Stimulated activated naive B cell treated with anti-CD40 and anti-IgM and Interleukin-4, amounts not matched to agents 10 μg/mL and 1 μg/mL and 100 μg/mL, for 72 hours (primary cell): Measurements from ENCODE around the gene TTYH3.
"Not testable (repeated sequence)": the region's sequence is repeated elsewhere in the genome, so short reads cannot be mapped to it uniquely, and the experiment has no call there.

Experiments used
- ATAC-seq, 2 donors: fragments of 150-1000 bp; cut with Tn5 transposase; replicated peaks; 2 replicates each; pipeline ENCODE4 v1.10.0; 2021; ENCODE audit warnings: moderate library complexity in 1 of 2
- DNase-seq: peaks from one replicate; pipeline ENCODE4 v3.0.0; 2021
- H3K27ac Mint-ChIP-seq: one replicate; pipeline ENCODE4 v1.8.0; 2022; ENCODE audit warnings: mild to moderate bottlenecking, mixed read lengths
- H3K27me3 Mint-ChIP-seq, 2 donors: one replicate each; pipeline ENCODE4 v1.8.0; 2022; ENCODE audit warnings: mixed read lengths in 2 of 2
- H3K36me3 Mint-ChIP-seq, 2 donors: one replicate each; pipeline ENCODE4 v1.8.0; 2022; ENCODE audit warnings: mixed read lengths in 2 of 2, mild to moderate bottlenecking in 1 of 2
- H3K4me1 Mint-ChIP-seq, 2 donors: one replicate each; pipeline ENCODE4 v1.8.0; 2022; ENCODE audit warnings: mixed read lengths in 2 of 2, mild to moderate bottlenecking in 1 of 2
- H3K4me3 Mint-ChIP-seq, 2 donors: one replicate each; pipeline ENCODE4 v1.8.0; 2022; ENCODE audit warnings: mild to moderate bottlenecking in 2 of 2, mixed read lengths in 2 of 2, moderate library complexity in 1 of 2
- H3K9me3 Mint-ChIP-seq, 2 donors: one replicate each; pipeline ENCODE4 v1.8.0; 2022; ENCODE audit warnings: mixed read lengths in 2 of 2, mild to moderate bottlenecking in 1 of 2

The TTYH3 gene

GRCh38 chr7:2631946-2632732 is at the start of gene TTYH3:
Gene TTYH3, plus strand, starts transcription at chr7:2631986. Its CDS starts 170 bp downstream, at chr7:2632156.
- H3K27ac Mint-ChIP-seq, result peak within 1 kb of the TSS; percentile 98
- ATAC-seq (peak; percentile 52 to 53), DNase-seq (no peak)
- no peaks in the 10 kb centered on the region for H3K27me3 Mint-ChIP-seq
- H3K4me1 Mint-ChIP-seq, result peaks cover 26 to 53% of the 10 kb centered on the region in 2 donors
- peak within 1 kb of the TSS; percentile 97 to 100 for H3K4me3 Mint-ChIP-seq
- H3K36me3 Mint-ChIP-seq, result peaks cover 10 to 17% of the 10 kb centered on the region in 2 donors
- H3K9me3 Mint-ChIP-seq, result no peaks in the 10 kb centered on the region

- Mint-ChIP-seq H3K27ac (no peak overlapping the region), H3K4me3 (no peak overlapping the region), H3K36me3 (peaks cover 13 to 21% of the 10 kb centered on the region in 2 donors), H3K27me3 (no peaks in the 10 kb centered on the region), H3K9me3 (no peaks in the 10 kb centered on the region), H3K4me1 (peaks cover 2 to 5% of the 10 kb centered on the region in 2 donors)
- ATAC-seq, result no peak
- no peak for DNase-seq
Observed at GRCh38 chr7:2582006-2582735, 49.6 kb upstream of the TTYH3 start.

- DNase-seq (no peak), ATAC-seq (no peak)
- Mint-ChIP-seq H3K27ac (no peak overlapping the region), H3K9me3 (no peaks in the 10 kb centered on the region), H3K27me3 (no peaks in the 10 kb centered on the region), H3K4me3 (no peak overlapping the region), H3K4me1 (peaks cover 2 to 5% of the 10 kb centered on the region in 2 donors), H3K36me3 (peaks cover 12 to 23% of the 10 kb centered on the region in 2 donors)
Observed at GRCh38 chr7:2583798-2584580, 47.8 kb upstream of the TTYH3 start.

GRCh38 chr7:2585446-2585845 is 46.3 kb upstream of the TTYH3 start:
- ATAC-seq (no peak), DNase-seq (no peak)
- Mint-ChIP-seq H3K36me3 (peaks cover 13 to 31% of the 10 kb centered on the region in 2 donors), H3K27ac (no peak overlapping the region), H3K4me3 (no peak overlapping the region), H3K27me3 (no peaks in the 10 kb centered on the region), H3K9me3 (no peaks in the 10 kb centered on the region), H3K4me1 (peaks cover 2 to 4% of the 10 kb centered on the region in 2 donors)

GRCh38 chr7:2586326-2587020 is 45.3 kb upstream of the TTYH3 start:
- Mint-ChIP-seq H3K27me3 (no peaks in the 10 kb centered on the region), H3K4me3 (no peak overlapping the region), H3K9me3 (no peaks in the 10 kb centered on the region), H3K4me1 (no peaks in the 10 kb centered on the region), H3K27ac (no peak overlapping the region), H3K36me3 (peaks cover 13 to 31% of the 10 kb centered on the region in 2 donors)
- DNase-seq (no peak), ATAC-seq (no peak)

- H3K4me3 Mint-ChIP-seq, result no peak overlapping the region
- H3K27me3 Mint-ChIP-seq, result no peaks in the 10 kb centered on the region
- DNase-seq (no peak), ATAC-seq (no peak)
- peaks cover 13 to 31% of the 10 kb centered on the region in 2 donors for H3K36me3 Mint-ChIP-seq
- no peak overlapping the region for H3K27ac Mint-ChIP-seq
- no peaks in the 10 kb centered on the region for H3K4me1 Mint-ChIP-seq
- H3K9me3 Mint-ChIP-seq, result no peaks in the 10 kb centered on the region
Observed at GRCh38 chr7:2587134-2587533, 44.7 kb upstream of the TTYH3 start.

- Mint-ChIP-seq H3K4me3 (no peak overlapping the region), H3K9me3 (no peaks in the 10 kb centered on the region)
Observed at GRCh38 chr7:2587778-2588177, 44.0 kb upstream of the TTYH3 start.

GRCh38 chr7:2589341-2589740 is 42.4 kb upstream of the TTYH3 start:
- Mint-ChIP-seq H3K4me1 (peaks cover 0 to under 1% of the 10 kb centered on the region in 2 donors), H3K27ac (no peak overlapping the region), H3K4me3 (no peak overlapping the region), H3K9me3 (no peaks in the 10 kb centered on the region), H3K27me3 (no peaks in the 10 kb centered on the region), H3K36me3 (peaks cover 16 to 31% of the 10 kb centered on the region in 2 donors)
- DNase-seq, result no peak
- no peak for ATAC-seq

More at GRCh38 chr7:2587778-2588177, 44.0 kb upstream of the TTYH3 start:
- H3K27me3 Mint-ChIP-seq, result no peaks in the 10 kb centered on the region
- H3K36me3 Mint-ChIP-seq, result peaks cover 14 to 32% of the 10 kb centered on the region in 2 donors
- H3K4me1 Mint-ChIP-seq, result no peaks in the 10 kb centered on the region
- H3K27ac Mint-ChIP-seq, result no peak overlapping the region
- DNase-seq, result no peak
- ATAC-seq, result no peak

- DNase-seq, H3K27ac Mint-ChIP-seq, ATAC-seq: not testable (repeated sequence)
Observed at GRCh38 chr7:2589941-2590340, 41.8 kb upstream of the TTYH3 start.

GRCh38 chr7:2592375-2592865 is 39.4 kb upstream of the TTYH3 start:
- H3K9me3 Mint-ChIP-seq, result no peaks in the 10 kb centered on the region
- DNase-seq (no peak), ATAC-seq (no peak)
- no peak overlapping the region for H3K4me3 Mint-ChIP-seq
- peaks cover 23 to 33% of the 10 kb centered on the region in 2 donors for H3K36me3 Mint-ChIP-seq
- H3K27ac Mint-ChIP-seq, result no peak overlapping the region
- peaks cover 0 to 5% of the 10 kb centered on the region in 2 donors for H3K27me3 Mint-ChIP-seq
- peaks cover 11 to 12% of the 10 kb centered on the region in 2 donors for H3K4me1 Mint-ChIP-seq

More at GRCh38 chr7:2589941-2590340, 41.8 kb upstream of the TTYH3 start:
- not testable (repeated sequence) for H3K27me3 Mint-ChIP-seq, H3K4me1 Mint-ChIP-seq, H3K4me3 Mint-ChIP-seq, H3K9me3 Mint-ChIP-seq
- H3K36me3 Mint-ChIP-seq, result peaks cover 16 to 30% of the 10 kb centered on the region in 2 donors

GRCh38 chr7:2593036-2593727 is 38.6 kb upstream of the TTYH3 start:
- Mint-ChIP-seq H3K4me1 (peaks cover 11 to 12% of the 10 kb centered on the region in 2 donors), H3K27ac (no peak overlapping the region), H3K4me3 (no peak overlapping the region), H3K9me3 (no peaks in the 10 kb centered on the region), H3K27me3 (peaks cover 0 to 5% of the 10 kb centered on the region in 2 donors), H3K36me3 (peaks cover 21 to 30% of the 10 kb centered on the region in 2 donors)
- ATAC-seq (no peak), DNase-seq (no peak)

- Mint-ChIP-seq H3K9me3 (no peaks in the 10 kb centered on the region), H3K4me3 (no peak overlapping the region), H3K27ac (no peak overlapping the region)
Observed at GRCh38 chr7:2594599-2594998, 37.2 kb upstream of the TTYH3 start.

GRCh38 chr7:2595258-2595860 is 36.4 kb upstream of the TTYH3 start:
- peaks cover 11 to 12% of the 10 kb centered on the region in 2 donors for H3K4me1 Mint-ChIP-seq
- H3K36me3 Mint-ChIP-seq, result peaks cover 25 to 34% of the 10 kb centered on the region in 2 donors
- H3K27ac Mint-ChIP-seq, result peak overlapping the region; percentile 31
- peaks cover 0 to 5% of the 10 kb centered on the region in 2 donors for H3K27me3 Mint-ChIP-seq
- H3K4me3 Mint-ChIP-seq, result peak overlapping the region; percentile 17 to 37
- ATAC-seq (no peak), DNase-seq (no peak)
- H3K9me3 Mint-ChIP-seq, result no peaks in the 10 kb centered on the region

More at GRCh38 chr7:2594599-2594998, 37.2 kb upstream of the TTYH3 start:
- Mint-ChIP-seq H3K4me1 (peaks cover 11 to 12% of the 10 kb centered on the region in 2 donors), H3K27me3 (peaks cover 0 to 5% of the 10 kb centered on the region in 2 donors), H3K36me3 (peaks cover 27 to 34% of the 10 kb centered on the region in 2 donors)
- no peak for ATAC-seq
- DNase-seq, result no peak
